ENCODE data around the gene HLA-F. TPM values are rescaled to one million over a fixed set of nuclear protein-coding genes. Genes with fewer than 3 reads are reported as not detected.

Gene HLA-F
- total RNA-seq, 1 donor from 2014 or later: 176 TPM

DNA sequence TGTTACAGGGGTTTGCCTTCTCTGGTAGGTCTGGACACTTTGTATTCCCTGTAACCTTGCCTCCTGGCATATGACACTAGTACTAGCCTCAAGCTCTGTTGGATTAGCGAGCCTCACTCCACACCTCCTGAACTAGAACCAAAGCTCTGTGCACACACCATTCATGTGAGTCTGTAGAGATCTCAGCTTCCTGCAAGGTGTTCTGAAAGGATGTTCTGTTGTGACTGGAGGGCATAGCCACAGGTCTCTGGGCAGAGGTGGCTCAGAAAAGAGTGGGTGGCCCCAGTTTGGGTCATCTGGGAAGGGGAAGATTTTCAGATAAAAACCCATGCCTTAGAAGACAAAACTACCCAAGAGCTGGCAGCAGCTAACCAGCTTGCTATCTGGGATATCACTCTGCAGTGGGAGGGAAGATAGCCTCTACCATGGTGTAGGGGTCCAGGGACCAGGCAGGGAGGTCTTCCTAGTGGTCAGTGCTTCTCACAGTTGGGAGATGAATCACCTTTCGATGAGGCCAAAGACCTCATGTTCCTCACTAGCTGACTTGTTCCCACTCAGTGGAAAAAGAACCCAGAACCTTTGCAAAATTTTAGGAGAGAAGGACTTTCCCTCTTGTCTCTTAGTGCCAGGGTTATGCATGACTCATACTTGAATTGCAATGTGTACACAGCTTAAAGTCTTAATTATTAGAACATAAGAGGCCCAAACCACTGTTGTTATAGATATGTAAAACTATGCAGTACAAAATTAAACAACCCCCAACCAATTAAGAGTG is 41.4 kb downstream of the HLA-F start:
- ATAC-seq (no peak), DNase-seq (no peak)
- Histone ChIP-seq H3K4me1 (peaks cover 19% of the 10 kb centered on the region), H3K27me3 (ENCODE audit: low read depth) (no peaks in the 10 kb centered on the region), H3K27ac (no peak overlapping the region), H3K4me3 (no peak overlapping the region), H3K36me3 (no peaks in the 10 kb centered on the region), H3K9me3 (no peaks in the 10 kb centered on the region)
- TF ChIP-seq, protein P1, sequence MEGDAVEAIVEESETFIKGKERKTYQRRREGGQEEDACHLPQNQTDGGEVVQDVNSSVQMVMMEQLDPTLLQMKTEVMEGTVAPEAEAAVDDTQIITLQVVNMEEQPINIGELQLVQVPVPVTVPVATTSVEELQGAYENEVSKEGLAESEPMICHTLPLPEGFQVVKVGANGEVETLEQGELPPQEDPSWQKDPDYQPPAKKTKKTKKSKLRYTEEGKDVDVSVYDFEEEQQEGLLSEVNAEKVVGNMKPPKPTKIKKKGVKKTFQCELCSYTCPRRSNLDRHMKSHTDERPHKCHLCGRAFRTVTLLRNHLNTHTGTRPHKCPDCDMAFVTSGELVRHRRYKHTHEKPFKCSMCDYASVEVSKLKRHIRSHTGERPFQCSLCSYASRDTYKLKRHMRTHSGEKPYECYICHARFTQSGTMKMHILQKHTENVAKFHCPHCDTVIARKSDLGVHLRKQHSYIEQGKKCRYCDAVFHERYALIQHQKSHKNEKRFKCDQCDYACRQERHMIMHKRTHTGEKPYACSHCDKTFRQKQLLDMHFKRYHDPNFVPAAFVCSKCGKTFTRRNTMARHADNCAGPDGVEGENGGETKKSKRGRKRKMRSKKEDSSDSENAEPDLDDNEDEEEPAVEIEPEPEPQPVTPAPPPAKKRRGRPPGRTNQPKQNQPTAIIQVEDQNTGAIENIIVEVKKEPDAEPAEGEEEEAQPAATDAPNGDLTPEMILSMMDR (IDR thresholded peaks at IDR 0.05): no peak
- intact Hi-C loops (cut with DNase I): no loop called here

DNA sequence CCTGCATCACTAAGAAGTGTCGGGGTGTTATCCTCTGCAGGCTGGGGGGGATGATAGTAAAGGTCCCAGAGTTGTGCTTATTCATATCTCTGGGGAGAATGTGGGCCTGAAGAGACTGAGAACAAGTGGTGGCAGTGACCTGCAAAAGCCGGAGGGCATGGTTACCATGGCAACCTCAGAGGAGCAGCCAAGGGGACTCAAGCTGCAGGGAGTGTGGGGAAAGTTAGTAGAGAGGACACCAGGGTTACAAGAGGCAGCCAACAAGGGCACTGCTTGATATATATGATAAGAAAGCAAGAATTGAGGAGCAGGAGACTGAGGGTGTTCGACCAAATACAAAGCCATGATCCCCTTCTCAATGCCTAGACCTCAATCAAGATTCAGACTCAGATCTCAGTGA is 46.1 kb downstream of the HLA-F start:
- intact Hi-C loops (cut with DNase I): no loop called here
- Histone ChIP-seq H3K9me3 (no peaks in the 10 kb centered on the region), H3K27ac (no peak overlapping the region), H3K4me3 (no peak overlapping the region), H3K4me1 (peaks cover 8% of the 10 kb centered on the region), H3K36me3 (no peaks in the 10 kb centered on the region), H3K27me3 (ENCODE audit: low read depth) (no peaks in the 10 kb centered on the region)
- no peak for ATAC-seq
- no peak for DNase-seq
- TF ChIP-seq, protein P1 (IDR thresholded peaks at IDR 0.05): no peak

DNA sequence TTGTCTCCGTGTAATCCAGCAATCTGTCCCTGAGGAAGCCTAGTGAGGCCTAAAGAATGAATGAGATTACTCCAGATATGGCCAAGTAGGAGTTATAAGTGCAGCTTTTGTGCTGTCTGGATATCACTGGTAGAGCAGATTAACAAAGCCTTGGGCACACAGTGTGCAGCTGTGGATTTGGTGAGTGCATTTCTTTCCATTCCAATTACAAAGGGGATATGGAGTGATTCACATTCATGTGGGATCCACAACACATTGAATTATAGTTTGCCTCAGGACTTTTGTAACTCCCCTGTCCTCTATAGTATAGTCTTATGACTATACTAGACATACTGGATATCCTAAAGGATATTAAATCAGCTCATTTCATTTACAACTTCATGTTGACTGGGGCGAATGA is 47.1 kb downstream of the HLA-F start:
- Histone ChIP-seq H3K4me1 (no peaks in the 10 kb centered on the region), H3K27ac (no peak overlapping the region), H3K27me3 (ENCODE audit: low read depth) (no peaks in the 10 kb centered on the region), H3K4me3 (no peak overlapping the region), H3K36me3 (no peaks in the 10 kb centered on the region), H3K9me3 (no peaks in the 10 kb centered on the region)
- intact Hi-C loops (cut with DNase I): no loop called here
- DNase-seq (no peak), ATAC-seq (no peak)
- TF ChIP-seq, protein P1 (IDR thresholded peaks at IDR 0.05): no peak

DNA sequence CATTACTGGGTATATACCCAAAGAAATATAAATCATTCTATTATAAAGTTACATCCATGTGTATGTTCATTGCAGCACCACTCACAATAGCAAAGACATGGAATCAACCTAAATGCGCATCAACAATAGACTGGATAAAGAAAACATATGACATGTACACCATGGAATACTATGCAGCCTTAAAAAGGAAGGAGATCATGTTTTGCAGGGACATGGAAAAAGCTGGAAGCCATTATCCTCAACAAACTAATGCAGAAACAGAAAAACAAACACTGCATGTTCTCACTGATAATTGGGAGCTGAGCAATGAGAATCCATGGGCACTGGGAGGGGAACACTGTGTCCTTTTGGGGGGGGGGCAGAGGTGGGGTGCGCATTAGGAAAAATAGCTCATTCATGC is 53.5 kb downstream of the HLA-F start:
- DNase-seq: no peak
- TF ChIP-seq, protein P1 (IDR thresholded peaks at IDR 0.05): no peak

More for the DNA sequence above, 53.5 kb downstream of the HLA-F start:
- Histone ChIP-seq H3K9me3 (no peaks in the 10 kb centered on the region), H3K4me3 (no peak overlapping the region), H3K36me3 (no peaks in the 10 kb centered on the region), H3K4me1 (no peaks in the 10 kb centered on the region), H3K27me3 (ENCODE audit: low read depth) (no peaks in the 10 kb centered on the region), H3K27ac (no peak overlapping the region)
- intact Hi-C loops (cut with DNase I): no loop called here
- ATAC-seq: no peak

Other genes with a start within 250 kb of the HLA-F start
- gene MAS1L, start 235.5 kb upstream of the HLA-F start, total RNA-seq: 0.50 TPM
- gene UBD, start 163.7 kb upstream of the HLA-F start, total RNA-seq: 1.9 TPM
- not detected for gene OR2H2, start 138.3 kb upstream of the HLA-F start, total RNA-seq
- gene GABBR1, start 90.3 kb upstream of the HLA-F start, total RNA-seq: 38.5 TPM
- gene MOG, start 66.3 kb upstream of the HLA-F start, total RNA-seq: not detected
- not detected for gene ZFP57, start 42.3 kb upstream of the HLA-F start, total RNA-seq
- 1.8 TPM for gene HLA-G, start 104.4 kb downstream of the HLA-F start, total RNA-seq
- 1,064 TPM for gene HLA-A, start 219.1 kb downstream of the HLA-F start, total RNA-seq